ENCODE measurements around the gene PPP1R2. TPM values are rescaled to one million over a fixed set of nuclear protein-coding genes. Genes with fewer than 3 reads are reported as not detected.
A peak's percentile ranks its signal among the peaks of the same experiment; 100 is the strongest.

The PPP1R2 gene
- total and polyA plus RNA-seq, 9 of the 15 experiments (the other 6 are each of a cell fraction or from before 2014, with no cell fraction given) = 9.4 to 115 (median 40.3) TPM

DNA sequence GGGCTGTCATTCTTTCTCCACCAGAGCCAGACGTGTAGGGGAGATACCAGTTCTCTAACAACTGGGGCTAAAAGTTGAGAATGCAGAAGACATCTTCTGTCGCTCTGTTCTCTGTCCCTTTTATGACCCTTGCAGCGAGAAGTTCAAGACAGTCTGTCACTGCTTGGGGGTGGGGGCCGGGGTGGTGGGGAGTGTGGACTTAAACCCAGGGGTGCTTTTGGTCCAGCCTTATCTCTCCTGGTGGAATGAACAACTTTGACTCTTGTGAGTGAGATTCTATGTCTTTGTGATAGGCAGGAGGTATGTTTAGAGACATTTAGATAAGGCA is 41.4 kb upstream of the PPP1R2 start:
- H3K27ac ChIP-seq (ENCODE audit: extremely low read depth, low read depth, low read length) = peak overlapping the region; percentile 65; the same call in 1 of the 3 replicates
- no peaks in the 10 kb centered on the region for H3K79me2 ChIP-seq (ENCODE audit: control insufficient read depth, insufficient read depth, low read length)
- 2% methylated on average over 4 of the region's 4 CpGs for WGBS (ENCODE audit: insufficient coverage, low coverage, missing lambda C conversion rate)
- peak overlapping the region; percentile 90 for H2AFZ ChIP-seq (ENCODE audit: low read depth, low read length)
- H3K4me3 ChIP-seq = no peak overlapping the region
- H3K27me3 ChIP-seq (ENCODE audit: control insufficient read depth in 2 of 2, insufficient read depth in 2 of 2, low read length in 2 of 2) = peaks cover 11 to 25% of the 10 kb centered on the region in 2 experiments; a peak in 3 of 5 replicates
- in situ Hi-C loops (cut with MboI) = no loop called here
- no peaks in the 10 kb centered on the region for H4K20me1 ChIP-seq (replicated peaks; ENCODE audit: control insufficient read depth, insufficient read depth, low read length)
- no peak for FAIRE-seq
- CTCF ChIA-PET (ENCODE audit: low intra/inter-chr PET ratio) = no interaction called here
- intact Hi-C loops (cut with micrococcal nuclease) = no loop called here
- POLR2A ChIA-PET = interaction anchor here (1.1 to 1.7 kb wide), 3 partner anchors 12 to 30 kb away, joined by 3 to 6 read pairs (median 3); no protein-coding TSS in a partner anchor
- peaks cover 3% of the 10 kb centered on the region; the same call in 1 of the 2 replicates for H3K9me3 ChIP-seq (replicated peaks; ENCODE audit: control insufficient read depth, insufficient read depth, low read depth, low read length)
- BruUV-seq (replicated peaks) = no TSS peak
- no peaks in the 10 kb centered on the region for H3K9me1 ChIP-seq (ENCODE audit: control insufficient read depth, insufficient read depth, low read length)
- peak; percentile 62 for ATAC-seq
- H3K4me2 ChIP-seq (ENCODE audit: insufficient read depth, low read length) = peak overlapping the region; percentile 63
- no peaks in the 10 kb centered on the region for H3K36me3 ChIP-seq (ENCODE audit: control insufficient read depth, insufficient read depth, low read length)
- peak in 3 of 4 experiments; percentile 29 to 58 (median 50) for DNase-seq (ENCODE audit: extremely low read depth in 1 of 4, low spot score in 3 of 4)
- H3K4me1 ChIP-seq (replicated peaks in 1 of 2; ENCODE audit: control insufficient read depth in 2 of 2, insufficient read depth in 2 of 2, low read length in 2 of 2) = peaks cover 0 to 16% of the 10 kb centered on the region in 2 experiments; a peak in 4 of 5 replicates
- TF ChIP-seq SMAD2 (IDR thresholded peaks at IDR 0.05; ENCODE audit: low read depth, low read length) (no peak), ZNF133 (CRISPR knock-in tag; IDR thresholded peaks at IDR 0.05) (no peak), TEAD2 (tag; IDR thresholded peaks at IDR 0.05) (no peak), KAT7 (CRISPR knock-in tag; IDR thresholded peaks at IDR 0.05; ENCODE audit: borderline replicate concordance) (no peak), ZZZ3 (IDR thresholded peaks at IDR 0.05) (no peak), ZNF311 (CRISPR knock-in tag; IDR thresholded peaks at IDR 0.05) (no peak), CBFA2T3 (IDR thresholded peaks at IDR 0.05) (peak; percentile 50; the same call in 1 of the 2 replicates), CBFA2T2 (conservative IDR thresholded peaks at IDR 0.05) (0 out of 2 replicates have a peak, but pooled peaks have one; percentile 10), MEF2A (IDR thresholded peaks at IDR 0.05; ENCODE audit: control insufficient read depth, low read depth, low read length) (no peak), ZNF589 (CRISPR knock-in tag; IDR thresholded peaks at IDR 0.05; ENCODE audit: low read depth) (0 out of 2 replicates have a peak, but pooled peaks have one; percentile 39), NCOR1 (IDR thresholded peaks at IDR 0.05) (peak; percentile 8; the same call in 1 of the 2 replicates)
- TF ChIP-seq, protein P1, sequence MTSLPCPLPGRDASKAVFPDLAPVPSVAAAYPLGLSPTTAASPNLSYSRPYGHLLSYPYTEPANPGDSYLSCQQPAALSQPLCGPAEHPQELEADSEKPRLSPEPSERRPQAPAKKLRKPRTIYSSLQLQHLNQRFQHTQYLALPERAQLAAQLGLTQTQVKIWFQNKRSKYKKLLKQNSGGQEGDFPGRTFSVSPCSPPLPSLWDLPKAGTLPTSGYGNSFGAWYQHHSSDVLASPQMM (CRISPR knock-in tag; IDR thresholded peaks at IDR 0.05) = no peak
- peak overlapping the region in 1 of 2 experiments; percentile 73; a peak in 1 of 4 replicates for H3K9ac ChIP-seq (ENCODE audit: insufficient read depth in 1 of 2, low read depth in 2 of 2, low read length in 2 of 2)

Data from K562 (cell line).